Neutrophil (primary cell): ENCODE measurements around the gene GCLM.
"Not testable (repeated sequence)": the region's sequence is repeated elsewhere in the genome, so short reads cannot be mapped to it uniquely, and the experiment has no call there.

ENCODE experiments used
- H3K27ac ChIP-seq: fragments of 200-600 bp; sonication (generic); 2 replicates; pipeline ENCODE4 v1.5.1; 2016; ENCODE audit warnings: mild to moderate bottlenecking, moderate library complexity
- H3K27me3 ChIP-seq: fragments of 200-600 bp; sonication (generic); 2 replicates; pipeline ENCODE4 v1.6.0; 2016; ENCODE audit warnings: mild to moderate bottlenecking
- H3K36me3 ChIP-seq: fragments of 200-600 bp; sonication (generic); 2 replicates; pipeline ENCODE4 v1.5.1; 2017
- H3K4me1 ChIP-seq, 2 experiments: fragments of 200-600 bp in 1 of 2; sonication (generic) in 1 of 2; 1 replicate in 1 of 2; 2 replicates in 1 of 2; pipeline versions ENCODE4 v1.5.1 to v1.6.1; 2013 to 2016; ENCODE audit warnings: low read depth in 1 of 2, low read length in 1 of 2, mild to moderate bottlenecking in 1 of 2, moderate library complexity in 1 of 2; ENCODE audit not compliant: control insufficient read depth in 1 of 2, insufficient read depth in 1 of 2
- H3K4me3 ChIP-seq, 2 experiments: fragments of 200-600 bp in 1 of 2; sonication (generic) in 1 of 2; 1 replicate in 1 of 2; 2 replicates in 1 of 2; pipeline ENCODE4 v1.5.1; 2013 to 2016; ENCODE audit warnings: low read depth in 1 of 2, low read length in 1 of 2, mild to moderate bottlenecking in 1 of 2, moderate library complexity in 1 of 2
- H3K9me3 ChIP-seq: fragments of 200-600 bp; sonication (generic); 2 replicates; pipeline ENCODE4 v1.5.1; 2016
- TF ChIP-seq, protein P1 (sequence below): fragments of 200-600 bp; sonication (generic); IDR thresholded peaks from 2 replicates; pipeline ENCODE4 v1.5.1; 2016; ENCODE audit warnings: antibody characterized with exemption

The GCLM gene, protein sequence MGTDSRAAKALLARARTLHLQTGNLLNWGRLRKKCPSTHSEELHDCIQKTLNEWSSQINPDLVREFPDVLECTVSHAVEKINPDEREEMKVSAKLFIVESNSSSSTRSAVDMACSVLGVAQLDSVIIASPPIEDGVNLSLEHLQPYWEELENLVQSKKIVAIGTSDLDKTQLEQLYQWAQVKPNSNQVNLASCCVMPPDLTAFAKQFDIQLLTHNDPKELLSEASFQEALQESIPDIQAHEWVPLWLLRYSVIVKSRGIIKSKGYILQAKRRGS

DNA sequence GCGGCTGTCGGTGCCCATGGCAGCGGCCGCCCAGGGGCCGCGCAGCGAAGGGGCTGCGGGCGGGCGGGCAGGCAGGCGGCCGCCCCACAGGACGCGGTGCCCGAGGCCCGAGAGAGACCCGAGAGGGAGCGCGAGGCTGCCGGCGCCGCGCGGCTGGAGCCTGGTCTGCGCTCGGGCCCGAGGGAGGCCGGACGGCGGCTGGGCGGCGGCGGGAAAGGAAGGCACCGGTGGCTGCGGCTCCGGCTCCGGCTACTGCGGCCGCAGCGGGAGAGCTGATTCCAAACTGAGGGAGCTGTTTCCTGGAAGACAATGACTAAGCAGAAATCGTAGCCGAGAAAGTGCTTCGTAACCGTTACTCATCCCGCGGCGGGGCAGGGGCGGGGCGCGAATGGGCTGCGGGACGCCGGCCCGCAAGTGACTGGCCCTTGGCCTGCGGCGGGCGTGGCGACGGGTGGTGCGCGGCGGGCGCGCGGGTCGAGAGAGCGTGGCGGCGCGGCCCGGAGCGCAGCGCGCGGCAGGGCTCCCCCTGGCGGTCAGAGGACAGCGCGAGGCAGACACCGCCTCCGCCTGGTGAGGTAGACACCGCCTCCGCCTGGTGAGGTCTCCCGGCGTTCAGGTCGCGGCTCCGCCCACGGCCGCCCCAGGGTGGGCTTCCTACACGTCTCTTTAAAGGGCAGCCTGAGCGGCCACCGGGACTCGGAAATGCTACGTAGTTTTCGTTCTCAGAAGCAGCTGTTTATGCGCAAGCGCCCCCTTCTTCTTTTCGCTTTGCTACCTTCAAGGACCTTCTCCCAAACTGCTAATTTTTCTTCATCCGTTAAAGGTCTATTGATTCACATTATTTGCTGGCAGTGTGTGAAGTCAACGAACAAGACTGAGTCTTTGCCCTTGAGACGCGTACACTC, at the start of gene GCLM:
Gene GCLM, minus strand, starts transcription at position 285 of the 905 bp plus-strand sequence. Its CDS starts 267 bp downstream, at position 18.
- H3K4me3 ChIP-seq, result peak within 1 kb of the TSS; percentile 81 to 84
- no peaks in the 10 kb centered on the region for H3K9me3 ChIP-seq
- no peaks in the 10 kb centered on the region for H3K36me3 ChIP-seq
- TF ChIP-seq, protein P1, sequence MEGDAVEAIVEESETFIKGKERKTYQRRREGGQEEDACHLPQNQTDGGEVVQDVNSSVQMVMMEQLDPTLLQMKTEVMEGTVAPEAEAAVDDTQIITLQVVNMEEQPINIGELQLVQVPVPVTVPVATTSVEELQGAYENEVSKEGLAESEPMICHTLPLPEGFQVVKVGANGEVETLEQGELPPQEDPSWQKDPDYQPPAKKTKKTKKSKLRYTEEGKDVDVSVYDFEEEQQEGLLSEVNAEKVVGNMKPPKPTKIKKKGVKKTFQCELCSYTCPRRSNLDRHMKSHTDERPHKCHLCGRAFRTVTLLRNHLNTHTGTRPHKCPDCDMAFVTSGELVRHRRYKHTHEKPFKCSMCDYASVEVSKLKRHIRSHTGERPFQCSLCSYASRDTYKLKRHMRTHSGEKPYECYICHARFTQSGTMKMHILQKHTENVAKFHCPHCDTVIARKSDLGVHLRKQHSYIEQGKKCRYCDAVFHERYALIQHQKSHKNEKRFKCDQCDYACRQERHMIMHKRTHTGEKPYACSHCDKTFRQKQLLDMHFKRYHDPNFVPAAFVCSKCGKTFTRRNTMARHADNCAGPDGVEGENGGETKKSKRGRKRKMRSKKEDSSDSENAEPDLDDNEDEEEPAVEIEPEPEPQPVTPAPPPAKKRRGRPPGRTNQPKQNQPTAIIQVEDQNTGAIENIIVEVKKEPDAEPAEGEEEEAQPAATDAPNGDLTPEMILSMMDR, result peak; percentile 84
- no peaks in the 10 kb centered on the region for H3K27me3 ChIP-seq
- H3K4me1 ChIP-seq, result peaks cover 48 to 51% of the 10 kb centered on the region in 2 experiments
- peak within 1 kb of the TSS; percentile 94 for H3K27ac ChIP-seq

DNA sequence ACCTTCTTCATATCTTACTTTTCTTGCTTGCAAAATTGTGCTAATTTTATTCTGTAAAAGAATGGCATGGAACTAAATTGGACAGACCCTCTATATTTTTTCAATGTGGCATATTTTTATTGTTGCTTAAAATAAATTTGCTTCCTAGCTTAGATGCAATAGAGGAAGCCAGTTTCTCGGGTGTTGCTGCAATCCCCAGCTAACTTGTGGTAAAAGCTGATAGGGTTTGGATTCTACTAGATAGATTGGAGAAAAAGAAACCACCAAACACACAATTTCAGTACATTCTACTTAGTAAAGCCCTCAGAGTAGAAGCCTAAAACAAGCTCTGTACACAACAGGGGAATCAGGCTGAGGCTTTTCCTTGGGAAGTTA, 49.5 kb upstream of the GCLM start:
- Histone ChIP-seq H3K36me3 (no peaks in the 10 kb centered on the region), H3K4me3 (peak overlapping the region in 1 of 2 experiments; percentile 1), H3K27me3 (no peaks in the 10 kb centered on the region), H3K27ac (peak overlapping the region; percentile 81), H3K9me3 (no peaks in the 10 kb centered on the region), H3K4me1 (peaks cover 40 to 49% of the 10 kb centered on the region in 2 experiments)
- TF ChIP-seq, protein P1, result no peak

DNA sequence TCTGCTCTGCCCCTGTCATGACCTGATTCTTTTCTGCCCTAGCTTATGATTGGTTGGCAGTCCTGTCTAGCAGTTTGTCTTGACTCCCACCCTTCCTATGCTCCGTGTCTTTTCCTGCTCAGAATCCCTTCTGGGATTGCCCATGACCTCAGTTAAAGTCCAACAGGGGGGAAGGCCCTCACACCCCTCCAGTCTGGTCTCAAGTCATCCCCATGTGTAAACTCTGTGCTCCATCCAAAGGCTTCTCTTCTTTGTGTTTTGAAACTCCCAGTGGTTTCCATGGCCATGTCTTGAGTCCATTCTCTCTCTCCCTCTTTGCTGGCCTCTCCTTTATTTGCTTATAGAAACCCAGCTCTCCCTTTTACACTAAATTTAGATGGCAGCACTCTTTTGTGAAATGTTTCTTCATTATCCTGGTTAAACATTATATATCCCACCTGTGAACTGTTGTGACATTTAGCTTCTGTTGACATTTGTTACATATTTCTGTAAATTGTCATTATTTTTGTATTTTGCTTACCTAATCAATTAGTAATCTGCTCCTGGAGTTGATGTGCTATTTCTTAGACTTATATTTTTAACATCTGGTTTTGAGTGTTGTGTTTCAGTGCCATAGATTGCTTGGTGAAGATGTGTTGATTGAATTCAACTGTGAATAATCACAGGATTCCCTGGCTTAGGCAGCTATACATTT, 48.9 kb upstream of the GCLM start:
- no peaks in the 10 kb centered on the region for H3K27me3 ChIP-seq
- TF ChIP-seq, protein P1, result no peak
- H3K27ac ChIP-seq, result peak overlapping the region; percentile 81
- peaks cover 40 to 49% of the 10 kb centered on the region in 2 experiments for H3K4me1 ChIP-seq
- no peak overlapping the region for H3K4me3 ChIP-seq
- H3K36me3 ChIP-seq, result no peaks in the 10 kb centered on the region
- H3K9me3 ChIP-seq, result no peaks in the 10 kb centered on the region

DNA sequence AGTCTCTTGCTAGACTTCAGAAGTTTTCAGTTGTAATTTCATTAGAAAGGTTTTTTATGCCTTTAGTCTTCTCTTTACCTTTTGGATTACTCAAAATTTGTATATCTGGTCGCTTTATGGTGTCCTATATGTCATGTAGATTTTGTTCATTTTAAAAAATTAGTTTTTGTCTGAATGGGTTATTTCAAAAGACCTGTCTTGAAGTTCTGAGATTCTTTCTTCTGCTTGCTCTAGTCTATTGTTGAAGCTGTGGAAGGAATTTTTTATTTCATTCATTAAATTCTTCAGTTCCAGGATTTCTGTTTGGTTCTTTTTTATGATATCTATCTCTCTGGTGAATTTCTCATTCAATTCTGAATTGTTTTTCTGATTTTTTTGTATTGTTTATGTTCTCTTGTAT, 46.5 kb upstream of the GCLM start:
- Histone ChIP-seq H3K27ac (no peak overlapping the region), H3K9me3 (no peaks in the 10 kb centered on the region), H3K4me1 (peaks cover 40 to 46% of the 10 kb centered on the region in 2 experiments), H3K4me3 (no peak overlapping the region), H3K36me3 (no peaks in the 10 kb centered on the region), H3K27me3 (no peaks in the 10 kb centered on the region)
- TF ChIP-seq, protein P1, result no peak

DNA sequence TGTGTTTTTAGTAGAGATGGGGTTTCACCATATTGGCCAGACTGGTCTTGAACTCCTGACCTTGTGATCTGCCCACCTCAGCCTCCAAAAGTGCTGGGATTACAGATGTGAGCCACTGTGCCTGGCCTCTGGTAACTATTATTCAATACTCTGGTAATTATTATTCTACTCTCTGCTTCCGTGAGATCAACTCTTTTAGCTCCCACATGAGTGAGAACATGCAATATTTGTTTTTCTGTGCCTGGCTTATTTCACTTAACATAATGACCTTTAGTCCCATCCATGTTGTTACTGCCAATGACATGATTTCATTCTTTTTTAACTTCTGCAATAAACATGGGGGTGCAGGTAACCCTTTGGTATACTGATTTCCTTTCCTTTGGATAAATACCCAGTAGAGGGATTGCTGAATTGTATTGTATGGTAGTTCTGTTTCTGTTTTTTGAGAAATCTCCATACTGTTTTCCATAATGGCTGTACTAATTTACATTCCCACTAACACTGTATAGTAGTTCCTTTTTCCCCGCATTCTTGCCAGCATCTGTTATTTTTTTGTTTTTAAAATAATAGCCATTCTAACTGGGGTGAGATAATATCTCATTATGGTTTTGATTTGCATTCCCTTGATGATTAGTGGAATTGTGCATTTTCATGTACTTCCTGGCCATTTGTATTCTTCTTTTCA, 37.9 kb upstream of the GCLM start:
- H3K4me1 ChIP-seq, H3K4me3 ChIP-seq, H3K9me3 ChIP-seq, H3K27me3 ChIP-seq, H3K36me3 ChIP-seq, H3K27ac ChIP-seq: not testable (repeated sequence)
